Measurements from ENCODE around the gene LIN28A. TPM values are rescaled to one million over a fixed set of nuclear protein-coding genes. Genes with fewer than 3 reads are reported as not detected.

LIN28A gene
- total RNA-seq, 2 experiments from 2014 or later = not detected

GRCh38 chr1:26399034-26399433 lies 11.6 kb upstream of the LIN28A start:
- ChIA-PET CTCF (interaction anchor here (3.0 kb wide), 1 partner anchor 18 kb away, joined by 15 read pairs; no protein-coding TSS in a partner anchor), POLR2A (interaction anchor here (1.2 kb wide), 1 partner anchor 21 kb away, joined by 4 read pairs; no protein-coding TSS in a partner anchor)
- no peak overlapping the region for H3K4me3 Mint-ChIP-seq

GRCh38 chr1:26401891-26402290 lies 8.7 kb upstream of the LIN28A start:
- Histone ChIP-seq H3K4me3 (ENCODE audit: low read length) (no peak overlapping the region), H3K4me1 (ENCODE audit: insufficient read depth, low read length) (no peaks in the 10 kb centered on the region), H3K27ac (ENCODE audit: low read depth in 1 of 2, low read length in 2 of 2) (no peak overlapping the region), H3K9me3 (ENCODE audit: control insufficient read depth in 1 of 2, insufficient read depth in 1 of 2, low read length in 2 of 2) (no peaks in the 10 kb centered on the region), H3K36me3 (ENCODE audit: insufficient read depth, low read length) (no peaks in the 10 kb centered on the region), H3K27me3 (ENCODE audit: control insufficient read depth in 1 of 2, insufficient read depth in 2 of 2, low read length in 2 of 2) (peaks cover 6 to 17% of the 10 kb centered on the region in 2 experiments)
- POLR2A ChIA-PET = no interaction called here
- intact Hi-C loops (cut with DNase I, micrococcal nuclease) = no loop called here
- Mint-ChIP-seq H3K27ac (no peak overlapping the region), H3K4me3 (no peak overlapping the region), H3K4me1 (ENCODE audit: low read depth) (no peaks in the 10 kb centered on the region), H3K36me3 (ENCODE audit: low read depth) (no peaks in the 10 kb centered on the region), H3K9me3 (no peaks in the 10 kb centered on the region), H3K27me3 (peaks cover 32% of the 10 kb centered on the region)
- CTCF ChIA-PET = interaction anchor here (0.7 kb wide), 2 partner anchors 10 to 1363 kb away, joined by 3 read pairs; no protein-coding TSS in a partner anchor
- DNase-seq (no peak), ATAC-seq (ENCODE audit: poor library complexity) (no peak)
- TF ChIP-seq CTCF (IDR thresholded peaks at IDR 0.05) = no peak

More at GRCh38 chr1:26399034-26399433, 11.6 kb upstream of the LIN28A start:
- Histone ChIP-seq H3K4me1 (ENCODE audit: insufficient read depth, low read length) (peaks cover 5% of the 10 kb centered on the region), H3K36me3 (ENCODE audit: insufficient read depth, low read length) (no peaks in the 10 kb centered on the region), H3K4me3 (ENCODE audit: low read length) (no peak overlapping the region), H3K27me3 (ENCODE audit: control insufficient read depth in 1 of 2, insufficient read depth in 2 of 2, low read length in 2 of 2) (peaks cover 6 to 8% of the 10 kb centered on the region in 2 experiments), H3K27ac (ENCODE audit: low read depth in 1 of 2, low read length in 2 of 2) (no peak overlapping the region), H3K9me3 (ENCODE audit: control insufficient read depth in 1 of 2, insufficient read depth in 1 of 2, low read length in 2 of 2) (no peaks in the 10 kb centered on the region)
- Mint-ChIP-seq H3K27ac (no peak overlapping the region), H3K4me1 (ENCODE audit: low read depth) (peaks cover 4% of the 10 kb centered on the region), H3K36me3 (ENCODE audit: low read depth) (no peaks in the 10 kb centered on the region), H3K9me3 (no peaks in the 10 kb centered on the region), H3K27me3 (peaks cover 22% of the 10 kb centered on the region)
- ATAC-seq (ENCODE audit: poor library complexity) = no peak
- intact Hi-C loops (cut with DNase I, micrococcal nuclease) = loop anchor here in 1 of 2 experiments (10.0 kb wide), 1 partner anchor 234 kb away; the partner anchor contains the start of genes C1orf232 and ZNF593
- no peak for TF ChIP-seq CTCF (IDR thresholded peaks at IDR 0.05)
- no peak for DNase-seq

GRCh38 chr1:26403656-26404055 lies 7.0 kb upstream of the LIN28A start:
- CTCF ChIA-PET = interaction anchor here (1.5 kb wide), 1 partner anchor 14 kb away, joined by 5 read pairs; no protein-coding TSS in a partner anchor
- intact Hi-C loops (cut with DNase I, micrococcal nuclease) = no loop called here
- Histone ChIP-seq H3K27ac (ENCODE audit: low read depth in 1 of 2, low read length in 2 of 2) (no peak overlapping the region), H3K27me3 (ENCODE audit: control insufficient read depth in 1 of 2, insufficient read depth in 2 of 2, low read length in 2 of 2) (peaks cover 6 to 17% of the 10 kb centered on the region in 2 experiments), H3K36me3 (ENCODE audit: insufficient read depth, low read length) (no peaks in the 10 kb centered on the region), H3K9me3 (ENCODE audit: control insufficient read depth in 1 of 2, insufficient read depth in 1 of 2, low read length in 2 of 2) (no peaks in the 10 kb centered on the region), H3K4me1 (ENCODE audit: insufficient read depth, low read length) (peaks cover 4% of the 10 kb centered on the region), H3K4me3 (ENCODE audit: low read length) (no peak overlapping the region)
- H3K4me3 Mint-ChIP-seq = no peak overlapping the region
- ATAC-seq (ENCODE audit: poor library complexity) = no peak
- H3K27me3 Mint-ChIP-seq = peaks cover 36% of the 10 kb centered on the region
- no peak overlapping the region for H3K27ac Mint-ChIP-seq
- peaks cover 2% of the 10 kb centered on the region for H3K9me3 Mint-ChIP-seq
- DNase-seq = no peak
- POLR2A ChIA-PET = no interaction called here
- TF ChIP-seq CTCF (IDR thresholded peaks at IDR 0.05) = no peak
- H3K4me1 Mint-ChIP-seq (ENCODE audit: low read depth) = peaks cover 4% of the 10 kb centered on the region
- no peaks in the 10 kb centered on the region for H3K36me3 Mint-ChIP-seq (ENCODE audit: low read depth)
